HCT116 (cell line): ENCODE measurements around the gene CCDC24. TPM values are rescaled to one million over a fixed set of nuclear protein-coding genes. Genes with fewer than 3 reads are reported as not detected.

Experiments
- ATAC-seq: fragments of 200-7000 bp; cut with Tn5 transposase; 2 replicates; pipeline ENCODE4 v1.9.1; 2020; ENCODE audit warnings: mild to moderate bottlenecking, moderate library complexity
- BruUV-seq: library from RNA; stranded (reverse); fragments of 400-500 nt; replicated peaks from 2 replicates; lab custom pipeline; 2021; lab: Mats Ljungman, UMichigan
- CTCF ChIA-PET: fragments of 300-600 bp; sonication (Branson Sonifier 250); formaldehyde crosslinking; loops from one replicate; lab custom pipeline; 2021; ENCODE audit warnings: antibody characterized with exemption; lab: Charles Lee
- POLR2A ChIA-PET: fragments of 300-600, 350-600 bp; sonication (Branson Sonifier 250); formaldehyde crosslinking; loops from one replicate; lab custom pipeline; 2021; ENCODE audit warnings: antibody characterized with exemption; lab: Charles Lee
- RAD21 ChIA-PET, 2 experiments: fragments of 300-600 bp; sonication (Branson Sonifier 250); formaldehyde crosslinking; loops; one replicate each; lab custom pipeline; 2023; ENCODE audit warnings: low total read pairs in 2 of 2; ENCODE audit not compliant: uncharacterized antibody in 2 of 2, unreplicated experiment in 2 of 2, low non-redundant PET in 1 of 2; lab: Charles Lee
- DNase-seq: peaks from one replicate; pipeline ENCODE4 v3.0.0-alpha.2; 2010; ENCODE audit warnings: low read depth, low spot score
- H2AFZ ChIP-seq: fragments of 200-600 bp; shearing (Covaris generic), sonication (generic); 2 replicates; pipeline ENCODE4 v1.6.1; 2017; ENCODE audit warnings: low read depth, mixed run types, mixed read lengths, antibody characterized with exemption, low read length; ENCODE audit not compliant: poor library complexity, severe bottlenecking
- H3K27ac ChIP-seq: 2 replicates; pipeline ENCODE4 v1.5.1; 2012; ENCODE audit warnings: low read depth, low read length
- H3K27me3 ChIP-seq: fragments of 200-600 bp; sonication (generic); 2 replicates; pipeline ENCODE4 v1.6.1; 2016; ENCODE audit warnings: mixed run types, low read length, mixed read lengths; ENCODE audit not compliant: insufficient read depth
- H3K36me3 ChIP-seq, 2 experiments: fragments of 200-500 bp in 1 of 2; fragments of 200-600 bp in 1 of 2; sonication (Bioruptor generic) in 1 of 2; sonication (generic) in 1 of 2; 2 replicates each; pipeline versions ENCODE4 v1.5.1 to v1.6.1; 2014 to 2016; ENCODE audit warnings: low read length in 2 of 2, inconsistent platforms in 1 of 2, mixed read lengths in 1 of 2, mixed run types in 1 of 2; ENCODE audit not compliant: insufficient read depth in 2 of 2, control insufficient read depth in 1 of 2
- H3K4me1 ChIP-seq, 2 experiments: fragments of 200-600 bp in 1 of 2; sonication (generic) in 1 of 2; 2 replicates each; pipeline versions ENCODE4 v1.5.1 to v1.6.1; 2012 to 2017; ENCODE audit warnings: low read length in 2 of 2, inconsistent platforms in 1 of 2, mild to moderate bottlenecking in 1 of 2, mixed read lengths in 1 of 2, mixed run types in 1 of 2, moderate library complexity in 1 of 2; ENCODE audit not compliant: insufficient read depth in 2 of 2, control insufficient read depth in 1 of 2
- H3K4me2 ChIP-seq: fragments of 200-600 bp; sonication (generic); 2 replicates; pipeline ENCODE4 v1.6.1; 2017; ENCODE audit warnings: mixed run types, low read length, mixed read lengths
- H3K4me3 ChIP-seq, 2 experiments: fragments of 200-600 bp in 1 of 2; sonication (generic) in 1 of 2; replicated peaks in 1 of 2; 2 replicates each; pipeline ENCODE4 v1.5.1; 2011 to 2016; ENCODE audit warnings: low read length in 2 of 2, control low read depth in 1 of 2, low read depth in 1 of 2, mild to moderate bottlenecking in 1 of 2, mixed read lengths in 1 of 2, mixed run types in 1 of 2
- H3K79me2 ChIP-seq: fragments of 200-600 bp; sonication (generic); 2 replicates; pipeline ENCODE4 v1.6.1; 2017; ENCODE audit warnings: mild to moderate bottlenecking, mixed run types, low read length, moderate library complexity, mixed read lengths; ENCODE audit not compliant: insufficient read depth
- H3K9ac ChIP-seq: fragments of 200-600 bp; sonication (generic); 2 replicates; pipeline ENCODE4 v1.6.1; 2016; ENCODE audit warnings: low read length, mixed read lengths
- H3K9me2 ChIP-seq: fragments of 200-600 bp; sonication (generic), shearing (Covaris generic); 2 replicates; pipeline ENCODE4 v1.6.1; 2017; ENCODE audit warnings: mixed run types, mild to moderate bottlenecking, moderate library complexity; ENCODE audit not compliant: insufficient read depth
- H3K9me3 ChIP-seq, 2 experiments: fragments of 200-500 bp in 1 of 2; fragments of 200-600 bp in 1 of 2; sonication (Bioruptor generic) in 1 of 2; sonication (generic) in 1 of 2; 2 replicates each; pipeline ENCODE4 v1.6.1; 2014 to 2017; ENCODE audit warnings: low read length in 2 of 2, mixed read lengths in 2 of 2, inconsistent platforms in 1 of 2, low read depth in 1 of 2, mild to moderate bottlenecking in 1 of 2, mixed run types in 1 of 2, moderate library complexity in 1 of 2; ENCODE audit not compliant: control insufficient read depth in 1 of 2, insufficient read depth in 1 of 2
- H4K20me1 ChIP-seq: fragments of 200-600 bp; sonication (generic), shearing (Covaris generic); 2 replicates; pipeline ENCODE4 v1.6.1; 2017; ENCODE audit warnings: mixed run types, mild to moderate bottlenecking, moderate library complexity; ENCODE audit not compliant: insufficient read depth
- ATF3 ChIP-seq: IDR thresholded peaks from 2 replicates; pipeline ENCODE4 v1.6.1; 2012
- EGR1 ChIP-seq: IDR thresholded peaks from 2 replicates; pipeline ENCODE4 v1.6.1; 2012; ENCODE audit warnings: low read depth
- EZH2 ChIP-seq: fragments of 200-600 bp; sonication (generic); IDR thresholded peaks from 2 replicates; pipeline ENCODE4 v1.6.1; 2017; ENCODE audit warnings: antibody characterized with exemption, mixed run types
- EZH2phosphoT487 ChIP-seq: fragments of 200-600 bp; IDR thresholded peaks from 2 replicates; pipeline ENCODE4 v1.6.1; 2018; ENCODE audit warnings: antibody characterized with exemption, borderline replicate concordance
- FOSL1 ChIP-seq: IDR thresholded peaks from 2 replicates; pipeline ENCODE4 v1.6.1; 2012; ENCODE audit warnings: low read depth
- RAD21 ChIP-seq: IDR thresholded peaks from 2 replicates; pipeline ENCODE4 v1.6.1; 2012; ENCODE audit warnings: low read depth, mild to moderate bottlenecking
- REST ChIP-seq: IDR thresholded peaks from 2 replicates; pipeline ENCODE4 v1.6.1; 2012; ENCODE audit warnings: low read depth
- SIN3A ChIP-seq: IDR thresholded peaks from 2 replicates; pipeline ENCODE4 v1.6.1; 2012; ENCODE audit warnings: low read depth
- SP1 ChIP-seq: IDR thresholded peaks from 2 replicates; pipeline ENCODE4 v1.6.1; 2012; ENCODE audit warnings: low read depth
- SRF ChIP-seq: IDR thresholded peaks from 2 replicates; pipeline ENCODE4 v1.6.1; 2012; ENCODE audit warnings: low read depth
- TCF7L2 ChIP-seq: IDR thresholded peaks from 2 replicates; pipeline ENCODE4 v1.7.0; 2011; ENCODE audit warnings: borderline replicate concordance, inconsistent platforms; ENCODE audit not compliant: insufficient read depth, insufficient read length; ENCODE audit errors: extremely low read depth
- ZBTB33 ChIP-seq: IDR thresholded peaks from 2 replicates; pipeline ENCODE4 v1.6.1; 2011; ENCODE audit warnings: mild to moderate bottlenecking, low read length, moderate library complexity; ENCODE audit not compliant: insufficient replicate concordance; ENCODE audit errors: extremely low read depth
- ZFX ChIP-seq: fragments of 450-650 bp; IDR thresholded peaks from 2 replicates; pipeline ENCODE4 v1.6.1; 2017
- intact Hi-C: fragments of 100-400 bp; cut with micrococcal nuclease; formaldehyde crosslinking; loops from 2 replicates; pipeline ENCODE4 v1.10.0; 2022
- total RNA-seq: library from RNA; stranded (reverse); gene quantifications from one replicate; pipeline ENCODE4 v1.2.1, GENCODE V29; 2021; ENCODE audit not compliant: unreplicated experiment

CCDC24 gene
- total RNA-seq, 1 experiment from 2014 or later = 23.3 TPM

GRCh38 chr1:44015206-44015605, 23.8 kb downstream of the CCDC24 start:
- no peak overlapping the region for H3K9ac ChIP-seq
- no peaks in the 10 kb centered on the region for H3K36me3 ChIP-seq
- DNase-seq (no peak), ATAC-seq (no peak)
- H3K9me2 ChIP-seq = no peaks in the 10 kb centered on the region
- H3K27ac ChIP-seq = no peak overlapping the region
- ChIA-PET CTCF (interaction anchor here (1.3 to 1.9 kb wide), 2 partner anchors 9 to 21 kb away, joined by 3 to 5 read pairs; no protein-coding TSS in a partner anchor), POLR2A (no interaction called here), RAD21 (no interaction called here)
- intact Hi-C loops = no loop called here
- peaks cover 7 to 8% of the 10 kb centered on the region in 2 experiments; a peak in 3 of 4 replicates for H3K4me1 ChIP-seq
- no peak overlapping the region for H2AFZ ChIP-seq
- no peaks in the 10 kb centered on the region for H4K20me1 ChIP-seq
- H3K27me3 ChIP-seq = no peaks in the 10 kb centered on the region
- H3K4me3 ChIP-seq = no peak overlapping the region
- TF ChIP-seq FOSL1 (no peak), EZH2 (no peak), ATF3 (no peak), SIN3A (no peak), ZFX (no peak), TCF7L2 (no peak)
- H3K79me2 ChIP-seq = no peaks in the 10 kb centered on the region
- no peaks in the 10 kb centered on the region for H3K9me3 ChIP-seq
- BruUV-seq = no TSS peak
- no peak overlapping the region for H3K4me2 ChIP-seq

GRCh38 chr1:44016041-44016889, 24.9 kb downstream of the CCDC24 start:
- Histone ChIP-seq H3K9me3 (no peaks in the 10 kb centered on the region), H3K4me3 (no peak overlapping the region), H3K79me2 (no peaks in the 10 kb centered on the region), H3K4me2 (no peak overlapping the region), H4K20me1 (no peaks in the 10 kb centered on the region), H3K27me3 (no peaks in the 10 kb centered on the region), H3K36me3 (no peaks in the 10 kb centered on the region), H3K9ac (no peak overlapping the region), H3K27ac (no peak overlapping the region), H3K9me2 (no peaks in the 10 kb centered on the region), H2AFZ (no peak overlapping the region), H3K4me1 (peaks cover 7 to 8% of the 10 kb centered on the region in 2 experiments; a peak in 3 of 4 replicates)
- no peak for ATAC-seq
- POLR2A ChIA-PET = no interaction called here
- intact Hi-C loops = no loop called here
- CTCF ChIA-PET = no interaction called here
- RAD21 ChIA-PET = no interaction called here
- DNase-seq = no peak
- BruUV-seq = no TSS peak
- TF ChIP-seq EGR1 (no peak), TCF7L2 (no peak), EZH2 (no peak), ZBTB33 (no peak), SP1 (no peak), ATF3 (no peak), REST (no peak), SIN3A (no peak), RAD21 (no peak), EZH2phosphoT487 (no peak), SRF (no peak)
